Tongue (tissue), 2 donors: ENCODE results near the gene DNAI7. TPM values are rescaled to one million over a fixed set of nuclear protein-coding genes. Genes with fewer than 3 reads are reported as not detected.

Experiments
- DNase-seq: peaks from one replicate; pipeline ENCODE4 v3.0.0-alpha.2; 2015
- total RNA-seq: library from RNA; depleted of rRNA; stranded (reverse); fragments of >200 nt; gene quantifications from one replicate; pipeline ENCODE4 v1.2.3, GENCODE V29; 2014

DNAI7 gene
- total RNA-seq, 1 donor from 2014 or later: 1.5 TPM

GRCh38 chr12:25100194-25101091 is 94.5 kb downstream of the DNAI7 start:
- DNase-seq: no peak

GRCh38 chr12:25099010-25099409 is 96.0 kb downstream of the DNAI7 start:
- no peak for DNase-seq

- peak; percentile 2 for DNase-seq
These were observed 105.2 kb downstream of the DNAI7 start for GRCh38 chr12:25089738-25090137.

- DNase-seq: no peak
These were observed 107.4 kb downstream of the DNAI7 start for GRCh38 chr12:25087596-25087995.

DNA sequence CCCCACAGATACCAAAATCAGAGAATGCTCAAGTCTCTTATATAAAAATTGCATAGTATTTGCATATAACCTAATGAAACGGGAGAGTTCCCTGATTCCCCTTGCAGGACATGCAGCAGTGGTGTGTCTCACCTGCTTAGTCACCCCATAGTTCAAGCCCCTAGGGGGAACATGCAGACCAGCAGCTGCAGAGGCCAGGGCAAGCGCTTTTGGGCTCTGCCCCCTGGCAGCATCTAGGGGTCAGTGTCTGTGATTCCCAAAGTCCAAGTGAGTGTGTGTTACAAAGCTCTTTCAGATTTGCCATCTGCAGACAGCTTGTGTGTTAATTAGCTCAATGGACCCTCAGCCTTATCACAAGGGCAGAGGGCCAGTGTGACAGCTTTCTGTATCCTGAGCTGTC is 110.1 kb downstream of the DNAI7 start:
- DNase-seq: no peak

DNA sequence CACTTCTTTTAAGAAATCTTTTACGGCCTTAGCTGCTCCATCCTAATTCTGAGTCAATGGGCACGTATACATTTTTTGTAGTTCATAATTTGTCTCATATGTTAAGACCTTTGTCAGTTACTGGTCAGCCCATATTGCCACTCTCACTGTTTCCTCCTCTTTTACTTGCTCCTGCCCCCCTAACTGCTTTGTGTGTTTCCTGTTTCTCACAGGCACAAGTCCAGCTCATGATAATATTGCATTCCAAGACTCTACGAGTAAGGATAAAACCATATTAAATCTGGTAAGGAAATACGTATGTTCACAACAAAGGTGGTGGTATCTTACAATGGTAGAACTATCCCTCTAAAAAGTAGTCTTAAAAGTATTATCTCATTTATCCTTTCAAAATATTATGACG is 111.7 kb downstream of the DNAI7 start:
- DNase-seq: no peak

DNA sequence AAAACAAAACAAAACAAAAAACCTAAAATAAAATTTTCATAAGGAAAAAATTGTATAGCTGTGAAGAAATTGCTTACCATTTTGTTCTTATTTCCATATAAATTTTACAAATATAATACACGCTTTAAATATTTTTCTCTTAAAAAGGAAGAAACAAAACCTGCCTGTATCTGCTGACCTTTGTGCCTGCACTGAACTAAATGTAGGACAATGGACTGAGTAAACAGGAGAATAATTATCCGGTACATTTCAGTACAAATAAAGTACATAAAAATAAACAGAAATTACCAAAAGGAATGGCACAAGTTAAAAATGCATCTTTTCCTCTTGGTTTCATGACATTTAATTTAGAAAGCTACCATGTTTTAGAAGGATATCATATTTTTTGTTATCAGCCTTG is 112.3 kb downstream of the DNAI7 start:
- no peak for DNase-seq

GRCh38 chr12:25079393-25079792 is 115.6 kb downstream of the DNAI7 start:
- DNase-seq: no peak

GRCh38 chr12:25074954-25075353 is 120.0 kb downstream of the DNAI7 start:
- DNase-seq: no peak

GRCh38 chr12:25074113-25074512 is 120.8 kb downstream of the DNAI7 start:
- DNase-seq: no peak

GRCh38 chr12:25072906-25073650 is 121.9 kb downstream of the DNAI7 start:
- DNase-seq: no peak

DNA sequence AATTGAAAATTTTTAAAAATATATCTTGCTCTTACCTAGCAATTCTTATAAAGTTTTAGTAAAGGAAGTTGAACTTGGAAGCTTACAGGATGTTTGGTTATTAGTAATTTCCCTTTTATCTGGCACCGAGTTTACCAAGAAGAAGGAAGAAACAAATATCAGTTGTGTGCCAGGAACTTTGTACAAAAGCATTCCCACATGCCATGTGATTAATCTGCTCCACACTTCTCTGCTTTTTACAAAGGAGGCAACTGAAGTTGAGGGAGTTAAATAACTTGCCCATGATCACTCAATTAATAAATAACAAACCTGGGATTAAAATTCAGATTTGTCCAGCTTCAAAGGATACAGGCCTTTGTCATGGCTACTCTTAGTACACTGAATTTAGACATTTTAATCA is 123.6 kb downstream of the DNAI7 start:
- no peak for DNase-seq

DNA sequence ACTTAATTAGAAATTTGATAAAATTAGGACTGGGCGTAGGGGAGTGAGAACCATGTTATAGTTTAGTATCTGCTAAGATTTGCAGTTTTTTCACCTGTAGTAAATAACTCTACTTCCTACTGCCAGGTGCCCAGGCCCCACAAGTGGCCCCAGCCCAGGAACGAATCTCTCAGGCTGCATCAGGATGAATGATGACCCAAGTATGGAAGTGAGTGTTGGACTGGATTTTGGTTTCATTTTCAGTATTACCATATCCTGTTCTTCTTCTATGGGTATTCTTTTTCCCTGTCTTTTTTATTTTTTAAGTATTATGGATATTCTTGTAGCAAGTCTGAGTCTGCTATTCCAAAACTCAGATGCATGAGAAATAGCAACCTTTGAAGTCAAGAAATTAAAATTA is 125.7 kb downstream of the DNAI7 start:
- DNase-seq: no peak

- no peak for DNase-seq
These were observed 129.9 kb downstream of the DNAI7 start for GRCh38 chr12:25065035-25065434.

DNA sequence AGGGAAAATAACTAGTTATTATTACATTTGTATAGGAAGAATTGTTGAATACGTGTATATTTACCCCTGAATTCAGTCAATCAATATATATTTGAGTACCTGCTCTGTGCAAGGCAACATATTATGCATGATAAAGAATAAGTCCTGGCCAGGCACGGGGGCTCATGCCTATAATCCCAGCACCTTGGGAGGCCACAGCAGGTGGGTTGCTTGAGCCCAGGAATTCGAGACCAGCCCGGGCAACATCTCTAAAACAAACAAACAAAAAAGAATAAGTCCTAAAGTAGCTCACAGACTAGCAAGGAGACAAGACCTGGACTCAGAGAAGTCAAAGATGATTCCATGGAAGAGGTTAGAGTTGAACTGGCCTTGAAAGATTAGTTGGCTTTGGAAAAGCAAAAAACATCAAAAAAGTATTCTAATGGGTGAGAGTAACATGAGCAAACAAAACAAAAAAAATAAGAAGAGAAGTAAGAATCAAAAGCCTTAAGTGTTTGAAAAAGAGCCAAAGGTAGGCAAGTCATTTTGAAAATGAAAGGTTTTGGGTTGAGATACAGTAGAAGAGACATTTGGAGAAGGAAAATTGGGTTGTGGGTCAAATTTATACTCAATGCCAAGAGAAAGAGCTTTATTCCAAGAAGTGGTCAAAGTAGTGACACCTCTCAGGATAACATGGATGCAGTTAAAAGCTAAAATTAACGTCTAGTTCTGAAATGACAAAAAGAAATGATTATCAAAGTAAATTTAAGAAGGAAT is 130.9 kb downstream of the DNAI7 start:
- DNase-seq: no peak

DNA sequence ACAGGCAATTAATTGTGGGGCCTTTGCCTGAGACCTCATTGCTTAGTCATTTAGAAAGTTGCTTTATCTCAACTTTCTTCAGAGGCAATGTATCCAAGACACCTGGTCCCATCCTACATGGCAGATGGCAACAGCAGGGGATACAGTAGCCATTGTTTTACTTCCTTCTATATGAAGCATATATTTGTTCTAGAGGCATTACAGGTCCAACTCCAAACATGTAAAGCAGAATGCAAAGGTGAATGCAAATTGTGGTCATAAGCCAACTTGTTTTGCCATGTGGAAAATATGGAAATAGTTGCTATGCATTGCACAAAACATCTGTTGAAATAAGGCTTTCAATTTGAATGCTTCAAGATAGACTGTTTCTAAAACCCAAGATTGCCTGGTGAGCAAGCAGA is 136.3 kb downstream of the DNAI7 start:
- DNase-seq: no peak

Other genes with a start within 250 kb of the DNAI7 start
- gene BCAT1, start 246.1 kb downstream of the DNAI7 start, total RNA-seq: 29.6 TPM
- 46.0 TPM for gene ETFRF1, start 77 bp upstream of the DNAI7 start, total RNA-seq
- gene KRAS, start 55.8 kb upstream of the DNAI7 start, total RNA-seq: 18.2 TPM